GM12872 (cell line): ENCODE measurements around the gene RREB1.

Experiments used
- TF ChIP-seq, protein P1 (sequence below): IDR thresholded peaks from 3 replicates; pipeline ENCODE4 v1.5.1; 2011; ENCODE audit warnings: low read depth, mild to moderate bottlenecking, low read length, moderate library complexity; ENCODE audit not compliant: insufficient read depth

The RREB1 gene

DNA sequence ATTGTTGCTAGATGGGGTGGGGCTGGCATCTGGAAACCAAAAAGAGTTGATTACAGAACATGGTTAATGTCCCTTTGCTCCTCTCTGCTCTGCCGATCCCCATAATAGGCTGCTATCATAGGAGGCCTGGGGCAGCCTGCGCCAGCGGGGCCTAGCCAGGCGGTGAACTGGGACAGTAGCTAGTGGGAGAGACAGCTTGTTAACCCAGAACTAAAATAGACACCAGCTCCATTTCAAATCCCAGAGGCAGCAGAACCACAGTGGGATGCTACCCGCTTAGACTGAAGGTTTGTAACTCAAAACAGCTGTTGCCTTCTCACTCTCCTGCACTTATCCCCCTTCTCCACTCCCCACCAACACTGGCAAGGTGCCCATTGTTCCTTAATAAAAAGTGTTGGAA, 106.7 kb downstream of the RREB1 start:
- TF ChIP-seq, protein P1, sequence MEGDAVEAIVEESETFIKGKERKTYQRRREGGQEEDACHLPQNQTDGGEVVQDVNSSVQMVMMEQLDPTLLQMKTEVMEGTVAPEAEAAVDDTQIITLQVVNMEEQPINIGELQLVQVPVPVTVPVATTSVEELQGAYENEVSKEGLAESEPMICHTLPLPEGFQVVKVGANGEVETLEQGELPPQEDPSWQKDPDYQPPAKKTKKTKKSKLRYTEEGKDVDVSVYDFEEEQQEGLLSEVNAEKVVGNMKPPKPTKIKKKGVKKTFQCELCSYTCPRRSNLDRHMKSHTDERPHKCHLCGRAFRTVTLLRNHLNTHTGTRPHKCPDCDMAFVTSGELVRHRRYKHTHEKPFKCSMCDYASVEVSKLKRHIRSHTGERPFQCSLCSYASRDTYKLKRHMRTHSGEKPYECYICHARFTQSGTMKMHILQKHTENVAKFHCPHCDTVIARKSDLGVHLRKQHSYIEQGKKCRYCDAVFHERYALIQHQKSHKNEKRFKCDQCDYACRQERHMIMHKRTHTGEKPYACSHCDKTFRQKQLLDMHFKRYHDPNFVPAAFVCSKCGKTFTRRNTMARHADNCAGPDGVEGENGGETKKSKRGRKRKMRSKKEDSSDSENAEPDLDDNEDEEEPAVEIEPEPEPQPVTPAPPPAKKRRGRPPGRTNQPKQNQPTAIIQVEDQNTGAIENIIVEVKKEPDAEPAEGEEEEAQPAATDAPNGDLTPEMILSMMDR: no peak

GRCh38 chr6:7215131-7215530, 107.4 kb downstream of the RREB1 start:
- TF ChIP-seq, protein P1: no peak

DNA sequence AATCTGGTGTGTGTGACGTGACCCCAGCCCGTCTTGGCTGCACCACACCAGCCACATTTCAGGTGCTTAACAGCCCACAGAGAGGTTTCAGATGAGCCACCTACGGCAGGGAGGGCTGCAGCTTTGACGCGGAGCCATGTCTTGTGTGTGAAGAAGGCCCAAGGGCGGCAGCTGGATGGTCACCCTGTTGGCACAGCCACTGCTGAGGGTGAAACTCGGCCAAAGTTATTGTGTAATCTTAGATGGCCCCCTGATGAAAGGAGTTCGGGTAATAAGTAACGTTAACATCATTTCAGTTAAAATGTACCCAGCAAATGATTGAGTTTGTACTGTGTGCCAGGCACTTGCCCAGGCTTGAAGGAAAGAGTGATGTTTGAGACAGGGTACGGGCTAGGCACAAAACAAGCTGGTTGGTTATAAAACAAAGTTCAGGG, 108.1 kb downstream of the RREB1 start:
- TF ChIP-seq, protein P1: no peak

- TF ChIP-seq, protein P1: no peak
Measured at GRCh38 chr6:7216941-7217621, 109.3 kb downstream of the RREB1 start.

DNA sequence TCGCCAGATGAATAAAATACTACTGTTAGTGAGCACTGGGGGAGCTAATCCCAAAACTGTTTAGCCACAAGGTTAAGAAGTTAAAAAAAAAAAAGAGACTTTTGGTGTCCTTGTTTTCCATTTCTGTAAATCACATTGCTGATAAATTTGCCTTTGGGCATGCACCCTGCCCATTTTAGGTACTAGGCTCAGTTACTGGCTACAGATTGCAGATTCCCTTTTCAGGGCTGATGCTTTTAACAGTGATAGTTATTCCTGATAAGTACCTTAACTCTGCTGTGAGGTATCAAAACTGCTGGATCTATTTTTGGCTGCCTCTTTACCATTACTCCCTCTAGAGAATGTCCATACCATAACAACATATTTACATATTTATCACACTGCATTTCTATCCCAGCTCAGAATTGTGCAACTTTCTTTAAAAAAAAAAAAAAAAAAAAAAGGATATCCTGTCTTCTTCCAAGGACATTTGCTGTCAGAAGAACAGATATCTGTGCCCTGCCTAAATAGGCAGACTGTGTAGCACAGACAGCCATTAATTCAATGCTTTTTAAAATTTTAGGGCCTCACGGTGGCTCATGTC, 110.7 kb downstream of the RREB1 start:
- TF ChIP-seq, protein P1: peak; percentile 15; the same call in 1 of the 3 replicates

- TF ChIP-seq, protein P1: no peak
Measured at GRCh38 chr6:7219310-7219709, 111.5 kb downstream of the RREB1 start.

DNA sequence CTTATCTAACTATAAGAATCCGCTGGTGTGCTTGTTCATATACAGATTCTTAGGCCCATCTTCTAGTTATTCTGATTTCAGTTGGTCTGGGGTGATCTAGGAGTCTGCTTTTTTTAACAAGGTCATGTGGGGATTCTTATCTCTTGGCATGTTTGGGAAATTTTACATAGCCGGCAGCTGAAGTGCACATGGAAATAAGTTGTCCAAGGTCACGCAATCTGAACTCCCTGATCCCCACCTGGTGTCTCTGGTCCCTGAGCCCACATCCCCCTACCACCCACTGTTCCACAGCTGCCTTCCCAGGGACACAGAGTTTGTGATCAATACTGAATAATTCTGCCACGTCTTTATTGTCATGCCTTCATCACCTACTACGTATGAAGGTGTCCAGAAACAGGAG, 114.4 kb downstream of the RREB1 start:
- TF ChIP-seq, protein P1: no peak
